Endothelial cell of umbilical vein (primary cell): ENCODE measurements around the gene SRGN. TPM values are rescaled to one million over a fixed set of nuclear protein-coding genes. Genes with fewer than 3 reads are reported as not detected.

Experiments
- BruUV-seq: library from RNA; stranded (reverse); fragments of 400-500 nt; replicated peaks from 2 replicates; lab custom pipeline; 2021; lab: Mats Ljungman, UMichigan
- CTCF ChIA-PET: fragments of 300-600, 350-600 bp; sonication (Branson Sonifier 250); formaldehyde crosslinking; loops from one replicate; lab custom pipeline; 2021; ENCODE audit warnings: antibody characterized with exemption, inconsistent platforms; lab: Charles Lee
- POLR2A ChIA-PET: fragments of 300-600, 350-600 bp; sonication (Branson Sonifier 250); formaldehyde crosslinking; loops from one replicate; lab custom pipeline; 2021; ENCODE audit warnings: antibody characterized with exemption, inconsistent platforms; lab: Charles Lee
- DNase-seq: peaks from one replicate; pipeline ENCODE4 v3.0.0-alpha.2; 2011; ENCODE audit warnings: low read depth, low spot score
- FAIRE-seq: peaks from 2 replicates; lab custom pipeline; 2011; peaks lifted over from hg19 to GRCh38; lab: Jason Lieb, UNC
- H2AFZ ChIP-seq: 2 replicates; pipeline ENCODE4 v1.6.0; 2012; ENCODE audit warnings: low read depth, low read length, control low read depth, inconsistent platforms
- H3K27ac ChIP-seq: 2 replicates; pipeline ENCODE4 v1.5.1; 2011; ENCODE audit warnings: low read depth, mild to moderate bottlenecking, control low read depth, low read length, moderate library complexity; ENCODE audit not compliant: insufficient read depth
- H3K27me3 ChIP-seq, 2 experiments: 2 replicates each; pipeline versions ENCODE4 v1.6.0 to v1.6.1; 2011; ENCODE audit warnings: low read length in 2 of 2, mixed read lengths in 1 of 2; ENCODE audit not compliant: control insufficient read depth in 2 of 2, insufficient read depth in 2 of 2
- H3K36me3 ChIP-seq, 2 experiments: 2 replicates in 1 of 2; 3 replicates in 1 of 2; pipeline ENCODE4 v1.5.1; 2011; ENCODE audit warnings: low read length in 2 of 2, mild to moderate bottlenecking in 1 of 2, moderate library complexity in 1 of 2; ENCODE audit not compliant: control insufficient read depth in 2 of 2, insufficient read depth in 2 of 2; ENCODE audit errors: extremely low read depth in 1 of 2
- H3K4me1 ChIP-seq: 3 replicates; pipeline ENCODE4 v1.5.1; 2011; ENCODE audit warnings: mild to moderate bottlenecking, low read length; ENCODE audit not compliant: control insufficient read depth, insufficient read depth; ENCODE audit errors: extremely low read depth
- H3K4me2 ChIP-seq: 2 replicates; pipeline ENCODE4 v1.6.1; 2011; ENCODE audit warnings: low read length, control low read depth, mixed read lengths; ENCODE audit not compliant: insufficient read depth
- H3K4me3 ChIP-seq, 3 experiments: fragments of 200-600 bp in 1 of 3; sonication (generic), shearing (Covaris generic) in 1 of 3; replicated peaks in 1 of 3; 2 replicates each; pipeline ENCODE4 v1.5.1; 2011 to 2016; ENCODE audit warnings: control low read depth in 3 of 3, low read length in 3 of 3, mild to moderate bottlenecking in 2 of 3, inconsistent platforms in 1 of 3, low read depth in 1 of 3, moderate library complexity in 1 of 3; ENCODE audit not compliant: insufficient read depth in 1 of 3
- H3K79me2 ChIP-seq: 2 replicates; pipeline ENCODE4 v1.6.0; 2012; ENCODE audit warnings: low read length, inconsistent platforms; ENCODE audit not compliant: control insufficient read depth, insufficient read depth
- H3K9ac ChIP-seq: replicated peaks from 2 replicates; pipeline ENCODE3; 2011; ENCODE audit warnings: low read length, control low read depth; ENCODE audit not compliant: insufficient read depth; ENCODE audit errors: extremely low read depth
- H3K9me1 ChIP-seq: replicated peaks from 3 replicates; pipeline ENCODE4 v1.6.0; 2011; ENCODE audit warnings: mild to moderate bottlenecking, low read length; ENCODE audit not compliant: control insufficient read depth, insufficient read depth; ENCODE audit errors: extremely low read depth
- H3K9me3 ChIP-seq: replicated peaks from 2 replicates; pipeline ENCODE4 v1.5.1; 2012; ENCODE audit warnings: low read length, inconsistent platforms; ENCODE audit not compliant: control insufficient read depth, insufficient read depth
- H4K20me1 ChIP-seq: replicated peaks from 2 replicates; pipeline ENCODE3; 2011; ENCODE audit warnings: mild to moderate bottlenecking, low read length; ENCODE audit not compliant: control insufficient read depth, insufficient read depth; ENCODE audit errors: extremely low read depth
- EZH2 ChIP-seq: IDR thresholded peaks from 2 replicates; pipeline ENCODE4 v1.6.1; 2012; ENCODE audit warnings: borderline replicate concordance, low read depth, mild to moderate bottlenecking, moderate library complexity, low read length, inconsistent platforms; ENCODE audit not compliant: severe bottlenecking
- FOS ChIP-seq: IDR thresholded peaks from 2 replicates; pipeline ENCODE4 v1.6.1; 2011; ENCODE audit warnings: mild to moderate bottlenecking, low read length, moderate library complexity, borderline replicate concordance; ENCODE audit not compliant: insufficient read depth
- GATA2 ChIP-seq: IDR thresholded peaks from 2 replicates; pipeline ENCODE4 v1.7.0; 2011; ENCODE audit warnings: low read depth, mild to moderate bottlenecking, moderate library complexity, mixed read lengths, low read length; ENCODE audit not compliant: insufficient read length, insufficient read depth
- JUN ChIP-seq: IDR thresholded peaks from 2 replicates; pipeline ENCODE4 v1.6.1; 2011; ENCODE audit warnings: borderline replicate concordance, low read depth; ENCODE audit not compliant: insufficient read length, insufficient read depth
- MYC ChIP-seq: IDR thresholded peaks from one replicate; pipeline ENCODE4 v1.6.1; 2011; ENCODE audit warnings: mild to moderate bottlenecking, low read depth, low read length
- POLR2A ChIP-seq: IDR thresholded peaks from 2 replicates; pipeline ENCODE4 v1.6.1; 2012; ENCODE audit warnings: low read depth, mild to moderate bottlenecking, control low read depth, low read length
- POLR2AphosphoS5 ChIP-seq: IDR thresholded peaks from 2 replicates; pipeline ENCODE4 v1.6.1; 2012; ENCODE audit warnings: low read depth, mild to moderate bottlenecking, control low read depth, low read length, moderate library complexity; ENCODE audit not compliant: insufficient read depth
- dilution Hi-C: fragments of 300-500 bp; cut with MboI; formaldehyde crosslinking; loops from one replicate; pipeline ENCODE4 v1.15.0; 2019; ENCODE audit warnings: low sequenced_read_pairs; ENCODE audit not compliant: extremely low pct_ligation_motif_present
- intact Hi-C: fragments of 100-400 bp; cut with micrococcal nuclease; formaldehyde crosslinking; loops from one replicate; pipeline ENCODE4 v1.10.0; 2022
- polyA plus RNA-seq, 4 experiments: library from polyadenylated mRNA; depleted of rRNA in 3 of 4; stranded (reverse) in 3 of 4; unstranded in 1 of 4; fragments of >200 nt; gene quantifications; 2 replicates each; pipeline versions ENCODE4 v1.2.1 to v1.2.3, GENCODE V29; 2011 to 2012; ENCODE audit warnings: missing spikeins in 1 of 4
- total RNA-seq: library from RNA; stranded (reverse); gene quantifications from 2 replicates; pipeline ENCODE4 v1.2.3, GENCODE V29; 2021
- TF ChIP-seq, protein P1 (sequence below), 2 donors: IDR thresholded peaks; 1 replicate in 1 of 2; 2 replicates in 1 of 2; pipeline ENCODE4 v1.5.1; 2011; ENCODE audit warnings: low read length in 2 of 2, mild to moderate bottlenecking in 2 of 2, moderate library complexity in 2 of 2, control low read depth in 1 of 2, inconsistent platforms in 1 of 2, low read depth in 1 of 2; ENCODE audit not compliant: insufficient read depth in 1 of 2; ENCODE audit errors: extremely low read depth in 1 of 2
- TF ChIP-seq, protein P2 (sequence below): IDR thresholded peaks from 2 replicates; pipeline ENCODE4 v1.6.1; 2011; ENCODE audit not compliant: insufficient read depth, insufficient read length

SRGN gene
- total and polyA plus RNA-seq, 2 donors (not counting 3 experiments of a cell fraction or from before 2014, with no cell fraction given), result 384 to 450 TPM

- no peaks in the 10 kb centered on the region for H3K36me3 ChIP-seq
- no peaks in the 10 kb centered on the region for H3K27me3 ChIP-seq
- no peaks in the 10 kb centered on the region for H4K20me1 ChIP-seq
- H3K4me3 ChIP-seq, result no peak overlapping the region
- FAIRE-seq (peak; percentile 62), DNase-seq (no peak)
- ChIA-PET POLR2A (interaction anchor here (0.8 kb wide), 1 partner anchor 11 kb away, joined by 8 read pairs; no protein-coding TSS in a partner anchor), CTCF (interaction anchor here (1.0 to 2.0 kb wide), 2 partner anchors 11 to 14 kb away, joined by 3 to 7 read pairs; no protein-coding TSS in a partner anchor)
- H3K9me1 ChIP-seq, result no peaks in the 10 kb centered on the region
- H3K27ac ChIP-seq, result no peak overlapping the region
- BruUV-seq, result no TSS peak
- peaks cover 12% of the 10 kb centered on the region for H3K4me1 ChIP-seq
- no peak overlapping the region for H2AFZ ChIP-seq
- dilution Hi-C loops, result no loop called here
- no peaks in the 10 kb centered on the region for H3K79me2 ChIP-seq
- H3K9ac ChIP-seq, result no peak overlapping the region
- TF ChIP-seq MYC, result no peak
- TF ChIP-seq, protein P1, sequence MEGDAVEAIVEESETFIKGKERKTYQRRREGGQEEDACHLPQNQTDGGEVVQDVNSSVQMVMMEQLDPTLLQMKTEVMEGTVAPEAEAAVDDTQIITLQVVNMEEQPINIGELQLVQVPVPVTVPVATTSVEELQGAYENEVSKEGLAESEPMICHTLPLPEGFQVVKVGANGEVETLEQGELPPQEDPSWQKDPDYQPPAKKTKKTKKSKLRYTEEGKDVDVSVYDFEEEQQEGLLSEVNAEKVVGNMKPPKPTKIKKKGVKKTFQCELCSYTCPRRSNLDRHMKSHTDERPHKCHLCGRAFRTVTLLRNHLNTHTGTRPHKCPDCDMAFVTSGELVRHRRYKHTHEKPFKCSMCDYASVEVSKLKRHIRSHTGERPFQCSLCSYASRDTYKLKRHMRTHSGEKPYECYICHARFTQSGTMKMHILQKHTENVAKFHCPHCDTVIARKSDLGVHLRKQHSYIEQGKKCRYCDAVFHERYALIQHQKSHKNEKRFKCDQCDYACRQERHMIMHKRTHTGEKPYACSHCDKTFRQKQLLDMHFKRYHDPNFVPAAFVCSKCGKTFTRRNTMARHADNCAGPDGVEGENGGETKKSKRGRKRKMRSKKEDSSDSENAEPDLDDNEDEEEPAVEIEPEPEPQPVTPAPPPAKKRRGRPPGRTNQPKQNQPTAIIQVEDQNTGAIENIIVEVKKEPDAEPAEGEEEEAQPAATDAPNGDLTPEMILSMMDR (IDR thresholded peaks at IDR 0.05; ENCODE audit: extremely low read depth in 1 of 2, insufficient read depth in 1 of 2, low read depth in 1 of 2, low read length in 2 of 2), result no peak
- TF ChIP-seq POLR2AphosphoS5, result no peak
- TF ChIP-seq EZH2, result no peak
- no peak for TF ChIP-seq FOS
- TF ChIP-seq POLR2A, result no peak
- no peak for TF ChIP-seq GATA2
- TF ChIP-seq, protein P2, sequence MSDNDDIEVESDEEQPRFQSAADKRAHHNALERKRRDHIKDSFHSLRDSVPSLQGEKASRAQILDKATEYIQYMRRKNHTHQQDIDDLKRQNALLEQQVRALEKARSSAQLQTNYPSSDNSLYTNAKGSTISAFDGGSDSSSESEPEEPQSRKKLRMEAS, result no peak
- TF ChIP-seq JUN, result no peak
- no peak overlapping the region for H3K4me2 ChIP-seq
- H3K9me3 ChIP-seq, result no peaks in the 10 kb centered on the region
- intact Hi-C loops, result no loop called here
Measured at GRCh38 chr10:69049566-69049961, 38.3 kb upstream of the SRGN start.
